Fibroblast of pulmonary artery (primary cell): ENCODE data around the gene ADAMTSL1.

Experiments
- DNase-seq: peaks from one replicate; pipeline ENCODE4 v3.0.0-alpha.2; 2010; ENCODE audit warnings: low read depth
- H3K4me3 ChIP-seq: replicated peaks from 2 replicates; pipeline ENCODE4 v1.5.1; 2011; ENCODE audit warnings: low read depth, mild to moderate bottlenecking, control low read depth, low read length, moderate library complexity
- CTCF ChIP-seq: IDR thresholded peaks from 2 replicates; pipeline ENCODE4 v1.5.1; 2011; ENCODE audit warnings: mild to moderate bottlenecking, control low read depth, low read length, inconsistent platforms; ENCODE audit errors: missing control alignments

ADAMTSL1 gene

GRCh38 chr9:18791074-18791473, 317.1 kb downstream of the ADAMTSL1 start:
- peak; percentile 34 for TF ChIP-seq CTCF
- no peak overlapping the region for H3K4me3 ChIP-seq
- peak; percentile 20 for DNase-seq

GRCh38 chr9:18793122-18793521, 319.2 kb downstream of the ADAMTSL1 start:
- DNase-seq: no peak
- H3K4me3 ChIP-seq: no peak overlapping the region
- TF ChIP-seq CTCF: no peak

GRCh38 chr9:18795947-18796671, 322.2 kb downstream of the ADAMTSL1 start:
- DNase-seq: peak; percentile 57
- no peak for TF ChIP-seq CTCF
- H3K4me3 ChIP-seq: no peak overlapping the region

- no peak for DNase-seq
- TF ChIP-seq CTCF: no peak
- H3K4me3 ChIP-seq: no peak overlapping the region
These were observed 322.8 kb downstream of the ADAMTSL1 start for GRCh38 chr9:18796696-18797270.

GRCh38 chr9:18798106-18798505, 324.2 kb downstream of the ADAMTSL1 start:
- DNase-seq: no peak
- TF ChIP-seq CTCF: no peak
- no peak overlapping the region for H3K4me3 ChIP-seq

- H3K4me3 ChIP-seq: no peak overlapping the region
- TF ChIP-seq CTCF: no peak
- DNase-seq: no peak
These were observed 324.7 kb downstream of the ADAMTSL1 start for GRCh38 chr9:18798508-18799290.
